Measurements from ENCODE around the gene KIF21B. TPM values are rescaled to one million over a fixed set of nuclear protein-coding genes. Genes with fewer than 3 reads are reported as not detected.

Gene KIF21B
- total RNA-seq, 1 experiment from 2014 or later: 0.60 TPM

- peak; percentile 80 for TF ChIP-seq CTCF (conservative IDR thresholded peaks at IDR 0.05; ENCODE audit: low read depth, low read length)
- TF ChIP-seq EZH2 (IDR thresholded peaks at IDR 0.05; ENCODE audit: borderline replicate concordance, low read depth, low read length, poor library complexity, severe bottlenecking): no peak
- ChIA-PET CTCF (interaction anchor here (0.5 to 3.2 kb wide), 14 partner anchors 8 to 382 kb away, joined by 3 to 20 read pairs (median 4); no protein-coding TSS in a partner anchor), POLR2A (ENCODE audit: low non-redundant PET) (no interaction called here)
- H3K27ac ChIP-seq (ENCODE audit: low read depth, low read length, poor library complexity, severe bottlenecking): no peak overlapping the region
- no peaks in the 10 kb centered on the region for H3K27me3 ChIP-seq (replicated peaks; ENCODE audit: insufficient read depth, low read depth, low read length, poor library complexity)
- BruUV-seq (replicated peaks): no TSS peak
- intact Hi-C loops (cut with micrococcal nuclease; ENCODE audit: unreplicated experiment): loop anchor here (1.0 kb wide), 1 partner anchor 63 kb away; no protein-coding TSS in a partner anchor
- no peaks in the 10 kb centered on the region for H3K4me1 ChIP-seq (ENCODE audit: insufficient read depth, low read length, poor library complexity, severe bottlenecking)
- peak; percentile 69 for DNase-seq (ENCODE audit: low spot score)
- no peaks in the 10 kb centered on the region for H3K9me3 ChIP-seq (ENCODE audit: low read depth, low read length, poor library complexity, severe bottlenecking)
- no peak overlapping the region for H3K4me3 ChIP-seq (ENCODE audit: low read depth, low read length, poor library complexity, severe bottlenecking)
- no peaks in the 10 kb centered on the region for H3K36me3 ChIP-seq (ENCODE audit: insufficient read depth, low read length, poor library complexity, severe bottlenecking)
These were observed 43.7 kb downstream of the KIF21B start for GRCh38 chr1:200979574-200980451.

- Histone ChIP-seq H3K9me3 (ENCODE audit: low read depth, low read length, poor library complexity, severe bottlenecking) (no peaks in the 10 kb centered on the region), H3K27me3 (replicated peaks; ENCODE audit: insufficient read depth, low read depth, low read length, poor library complexity) (no peaks in the 10 kb centered on the region), H3K27ac (ENCODE audit: low read depth, low read length, poor library complexity, severe bottlenecking) (no peak overlapping the region), H3K4me3 (ENCODE audit: low read depth, low read length, poor library complexity, severe bottlenecking) (no peak overlapping the region), H3K4me1 (ENCODE audit: insufficient read depth, low read length, poor library complexity, severe bottlenecking) (no peaks in the 10 kb centered on the region), H3K36me3 (ENCODE audit: insufficient read depth, low read length, poor library complexity, severe bottlenecking) (no peaks in the 10 kb centered on the region)
- POLR2A ChIA-PET (ENCODE audit: low non-redundant PET): no interaction called here
- no TSS peak for BruUV-seq (replicated peaks)
- DNase-seq (ENCODE audit: low spot score): no peak
- intact Hi-C loops (cut with micrococcal nuclease; ENCODE audit: unreplicated experiment): no loop called here
- CTCF ChIA-PET: interaction anchor here (0.6 kb wide), 1 partner anchor 137 kb away, joined by 9 read pairs; no protein-coding TSS in a partner anchor
- no peak for TF ChIP-seq EZH2 (IDR thresholded peaks at IDR 0.05; ENCODE audit: borderline replicate concordance, low read depth, low read length, poor library complexity, severe bottlenecking)
- TF ChIP-seq CTCF (conservative IDR thresholded peaks at IDR 0.05; ENCODE audit: low read depth, low read length): no peak
These were observed 46.3 kb downstream of the KIF21B start for GRCh38 chr1:200977071-200977754.

- intact Hi-C loops (cut with micrococcal nuclease; ENCODE audit: unreplicated experiment): no loop called here
- no peak overlapping the region for H3K4me3 ChIP-seq (ENCODE audit: low read depth, low read length, poor library complexity, severe bottlenecking)
- POLR2A ChIA-PET (ENCODE audit: low non-redundant PET): no interaction called here
- H3K4me1 ChIP-seq (ENCODE audit: insufficient read depth, low read length, poor library complexity, severe bottlenecking): no peaks in the 10 kb centered on the region
- no peaks in the 10 kb centered on the region for H3K36me3 ChIP-seq (ENCODE audit: insufficient read depth, low read length, poor library complexity, severe bottlenecking)
- H3K9me3 ChIP-seq (ENCODE audit: low read depth, low read length, poor library complexity, severe bottlenecking): no peaks in the 10 kb centered on the region
- DNase-seq (ENCODE audit: low spot score): no peak
- no TSS peak for BruUV-seq (replicated peaks)
- CTCF ChIA-PET: no interaction called here
- no peak overlapping the region for H3K27ac ChIP-seq (ENCODE audit: low read depth, low read length, poor library complexity, severe bottlenecking)
- no peak for TF ChIP-seq CTCF (conservative IDR thresholded peaks at IDR 0.05; ENCODE audit: low read depth, low read length)
- no peak for TF ChIP-seq EZH2 (IDR thresholded peaks at IDR 0.05; ENCODE audit: borderline replicate concordance, low read depth, low read length, poor library complexity, severe bottlenecking)
- no peaks in the 10 kb centered on the region for H3K27me3 ChIP-seq (replicated peaks; ENCODE audit: insufficient read depth, low read depth, low read length, poor library complexity)
These were observed 46.9 kb downstream of the KIF21B start for GRCh38 chr1:200976634-200977033.

Data from A673 (cell line).